HUES6 (cell line): ENCODE results near the gene PODN.

Experiments
- H3K27ac ChIP-seq: 2 replicates; pipeline ENCODE4 v1.7.0; 2013; ENCODE audit warnings: low read depth, mild to moderate bottlenecking, low read length, inconsistent platforms
- H3K27me3 ChIP-seq: 2 replicates; pipeline ENCODE4 v1.6.1; 2013; ENCODE audit warnings: low read length; ENCODE audit not compliant: control insufficient read depth, insufficient read depth
- H3K36me3 ChIP-seq: 2 replicates; pipeline ENCODE4 v1.6.1; 2013; ENCODE audit warnings: low read length; ENCODE audit not compliant: control insufficient read depth, insufficient read depth
- H3K4me1 ChIP-seq: 2 replicates; pipeline ENCODE4 v1.6.1; 2013; ENCODE audit warnings: low read length; ENCODE audit not compliant: control insufficient read depth, insufficient read depth
- H3K4me3 ChIP-seq: 2 replicates; pipeline ENCODE4 v1.5.1; 2013; ENCODE audit warnings: low read depth, low read length
- H3K9ac ChIP-seq: one replicate; pipeline ENCODE4 v1.6.1; 2013; ENCODE audit warnings: mild to moderate bottlenecking, low read length
- H3K9me3 ChIP-seq: 2 replicates; pipeline ENCODE4 v1.6.1; 2013; ENCODE audit warnings: low read depth, low read length; ENCODE audit not compliant: control insufficient read depth, insufficient read depth

PODN gene

DNA sequence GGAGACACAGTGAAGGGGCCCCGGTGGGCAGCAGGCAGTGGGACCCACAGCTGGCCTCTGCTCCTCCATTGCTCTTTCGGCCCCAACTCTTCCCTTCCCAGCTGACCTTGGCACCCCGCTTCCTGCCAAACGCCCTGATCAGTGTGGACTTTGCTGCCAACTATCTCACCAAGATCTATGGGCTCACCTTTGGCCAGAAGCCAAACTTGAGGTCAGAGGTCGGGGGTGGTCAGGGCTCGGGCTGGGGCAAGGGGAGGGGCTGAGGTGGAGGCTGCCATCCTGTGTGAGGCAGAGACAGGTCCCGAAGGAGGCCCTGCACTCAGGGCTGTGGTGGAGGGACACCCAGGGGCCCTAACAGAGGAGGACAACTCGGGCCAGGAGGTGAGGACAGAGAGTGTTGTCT lies 13.7 kb downstream of the PODN start:
- Histone ChIP-seq H3K9ac (no peak overlapping the region), H3K4me1 (no peaks in the 10 kb centered on the region), H3K9me3 (no peaks in the 10 kb centered on the region), H3K36me3 (no peaks in the 10 kb centered on the region), H3K27me3 (no peaks in the 10 kb centered on the region; the same call in 1 of the 2 replicates), H3K4me3 (no peak overlapping the region), H3K27ac (no peak overlapping the region)

DNA sequence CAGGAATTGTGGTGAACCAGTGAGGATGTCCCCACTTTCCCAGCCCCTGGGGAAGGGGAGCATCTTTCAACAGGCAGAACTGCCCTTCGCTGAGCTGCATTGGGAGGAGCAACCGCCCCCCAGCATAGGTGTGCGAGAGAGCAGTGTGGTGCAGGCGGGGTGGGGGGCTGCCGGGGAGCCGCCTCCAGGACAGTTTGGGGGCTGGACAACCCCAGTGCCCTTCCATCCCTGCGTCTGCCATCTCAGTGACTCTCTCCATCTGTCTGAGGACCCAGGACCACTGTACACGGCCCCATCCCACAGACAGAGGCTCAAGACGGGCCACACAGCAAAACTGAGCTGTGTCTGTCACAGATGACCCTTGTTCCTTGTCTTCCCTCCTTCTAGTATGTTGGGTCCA lies 14.2 kb downstream of the PODN start:
- no peak overlapping the region for H3K4me3 ChIP-seq
- no peak overlapping the region for H3K27ac ChIP-seq
- H3K9ac ChIP-seq: no peak overlapping the region
- H3K4me1 ChIP-seq: no peaks in the 10 kb centered on the region
- H3K36me3 ChIP-seq: no peaks in the 10 kb centered on the region
- H3K27me3 ChIP-seq: no peaks in the 10 kb centered on the region; the same call in 1 of the 2 replicates
- H3K9me3 ChIP-seq: no peaks in the 10 kb centered on the region

DNA sequence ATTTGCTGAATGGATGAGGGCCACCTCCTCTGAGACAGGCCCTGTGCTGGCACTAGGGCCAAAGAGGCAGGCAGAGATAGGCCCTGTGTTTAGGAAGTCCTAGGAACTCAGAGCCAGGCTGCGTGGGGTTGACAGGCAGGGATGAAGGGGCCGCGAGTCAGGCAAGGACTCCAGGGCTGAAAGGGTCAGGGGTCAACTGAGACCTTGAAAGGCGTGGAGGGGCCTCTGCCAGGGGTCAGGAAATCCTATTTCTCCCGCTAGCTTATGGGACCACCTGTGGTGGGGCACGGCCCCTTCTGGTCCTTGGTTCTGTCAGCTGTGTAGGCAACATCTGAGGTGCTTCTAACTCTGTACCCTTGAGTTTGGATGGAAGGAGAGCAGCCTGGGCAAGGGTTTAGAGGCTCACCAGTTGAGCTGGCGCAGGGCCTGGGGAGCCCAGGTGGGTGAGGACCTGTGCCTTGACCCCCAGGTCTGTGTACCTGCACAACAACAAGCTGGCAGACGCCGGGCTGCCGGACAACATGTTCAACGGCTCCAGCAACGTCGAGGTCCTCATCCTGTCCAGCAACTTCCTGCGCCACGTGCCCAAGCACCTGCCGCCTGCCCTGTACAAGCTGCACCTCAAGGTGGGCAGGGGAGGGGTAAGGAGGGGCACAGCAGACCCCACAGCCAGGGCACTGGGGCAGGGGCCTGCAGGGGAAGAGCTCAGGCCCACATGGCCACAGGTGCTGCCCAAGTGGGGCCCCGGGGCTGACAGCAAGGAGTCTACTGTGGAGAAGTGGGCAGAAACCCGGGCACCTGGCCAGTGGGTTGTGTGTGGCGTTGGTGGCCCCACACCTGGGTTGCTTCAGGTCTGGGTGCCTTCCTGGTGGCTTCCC lies 14.9 kb downstream of the PODN start:
- Histone ChIP-seq H3K9ac (no peak overlapping the region), H3K4me1 (peaks cover 7% of the 10 kb centered on the region), H3K27me3 (no peaks in the 10 kb centered on the region; the same call in 1 of the 2 replicates), H3K27ac (no peak overlapping the region), H3K4me3 (no peak overlapping the region), H3K9me3 (no peaks in the 10 kb centered on the region), H3K36me3 (no peaks in the 10 kb centered on the region)

DNA sequence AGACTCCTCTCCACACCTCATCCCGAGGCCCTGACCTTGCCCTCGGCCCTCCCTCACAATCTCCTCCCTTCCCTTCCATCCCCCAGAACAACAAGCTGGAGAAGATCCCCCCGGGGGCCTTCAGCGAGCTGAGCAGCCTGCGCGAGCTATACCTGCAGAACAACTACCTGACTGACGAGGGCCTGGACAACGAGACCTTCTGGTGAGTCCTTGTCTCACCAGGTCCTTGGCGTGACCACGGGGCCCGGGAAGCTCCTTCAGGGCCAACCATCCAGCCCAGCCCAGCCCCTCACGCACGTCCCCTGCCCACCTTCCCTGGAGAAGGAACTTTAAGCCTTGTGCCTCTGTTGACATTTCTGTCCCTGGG lies 15.6 kb downstream of the PODN start:
- Histone ChIP-seq H3K27ac (no peak overlapping the region), H3K4me3 (no peak overlapping the region), H3K9ac (no peak overlapping the region), H3K9me3 (no peaks in the 10 kb centered on the region), H3K4me1 (peaks cover 11% of the 10 kb centered on the region), H3K27me3 (no peaks in the 10 kb centered on the region; the same call in 1 of the 2 replicates), H3K36me3 (no peaks in the 10 kb centered on the region)

DNA sequence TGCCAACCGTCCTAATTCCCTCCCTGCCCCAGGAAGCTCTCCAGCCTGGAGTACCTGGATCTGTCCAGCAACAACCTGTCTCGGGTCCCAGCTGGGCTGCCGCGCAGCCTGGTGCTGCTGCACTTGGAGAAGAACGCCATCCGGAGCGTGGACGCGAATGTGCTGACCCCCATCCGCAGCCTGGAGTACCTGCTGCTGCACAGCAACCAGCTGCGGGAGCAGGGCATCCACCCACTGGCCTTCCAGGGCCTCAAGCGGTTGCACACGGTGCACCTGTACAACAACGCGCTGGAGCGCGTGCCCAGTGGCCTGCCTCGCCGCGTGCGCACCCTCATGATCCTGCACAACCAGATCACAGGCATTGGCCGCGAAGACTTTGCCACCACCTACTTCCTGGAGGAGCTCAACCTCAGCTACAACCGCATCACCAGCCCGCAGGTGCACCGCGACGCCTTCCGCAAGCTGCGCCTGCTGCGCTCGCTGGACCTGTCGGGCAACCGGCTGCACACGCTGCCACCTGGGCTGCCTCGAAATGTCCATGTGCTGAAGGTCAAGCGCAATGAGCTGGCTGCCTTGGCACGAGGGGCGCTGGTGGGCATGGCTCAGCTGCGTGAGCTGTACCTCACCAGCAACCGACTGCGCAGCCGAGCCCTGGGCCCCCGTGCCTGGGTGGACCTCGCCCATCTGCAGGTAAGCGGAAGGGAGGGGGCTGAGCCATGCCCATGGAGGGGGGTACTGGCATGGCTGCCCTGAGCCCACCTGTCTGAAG lies 16.5 kb downstream of the PODN start:
- H3K4me1 ChIP-seq: peaks cover 11% of the 10 kb centered on the region
- no peaks in the 10 kb centered on the region for H3K9me3 ChIP-seq
- no peak overlapping the region for H3K27ac ChIP-seq
- no peak overlapping the region for H3K4me3 ChIP-seq
- no peak overlapping the region for H3K9ac ChIP-seq
- H3K27me3 ChIP-seq: no peaks in the 10 kb centered on the region; the same call in 1 of the 2 replicates
- H3K36me3 ChIP-seq: no peaks in the 10 kb centered on the region

DNA sequence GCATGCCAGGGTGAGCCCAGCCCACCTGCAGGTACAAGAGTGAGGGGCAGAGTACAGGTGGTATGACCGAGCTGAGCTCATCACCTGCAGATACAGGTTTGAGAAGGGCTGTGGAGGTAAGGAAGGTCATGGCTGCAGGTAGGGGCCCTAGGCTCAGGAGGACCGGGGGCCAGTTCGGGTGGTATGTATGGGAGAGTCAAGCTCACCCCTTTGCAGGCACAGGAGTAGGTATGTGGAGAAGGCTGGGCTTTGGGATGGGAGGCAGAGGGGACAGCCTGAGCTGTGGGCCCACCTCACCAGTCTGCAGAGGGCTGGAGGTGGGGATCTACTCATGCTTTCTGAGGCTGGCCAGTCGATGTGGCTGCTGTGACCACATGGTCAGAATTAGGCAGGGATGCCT lies 17.2 kb downstream of the PODN start:
- Histone ChIP-seq H3K4me3 (no peak overlapping the region), H3K27me3 (no peaks in the 10 kb centered on the region; the same call in 1 of the 2 replicates), H3K4me1 (peaks cover 11% of the 10 kb centered on the region), H3K9me3 (no peaks in the 10 kb centered on the region), H3K9ac (no peak overlapping the region), H3K36me3 (no peaks in the 10 kb centered on the region), H3K27ac (no peak overlapping the region)

DNA sequence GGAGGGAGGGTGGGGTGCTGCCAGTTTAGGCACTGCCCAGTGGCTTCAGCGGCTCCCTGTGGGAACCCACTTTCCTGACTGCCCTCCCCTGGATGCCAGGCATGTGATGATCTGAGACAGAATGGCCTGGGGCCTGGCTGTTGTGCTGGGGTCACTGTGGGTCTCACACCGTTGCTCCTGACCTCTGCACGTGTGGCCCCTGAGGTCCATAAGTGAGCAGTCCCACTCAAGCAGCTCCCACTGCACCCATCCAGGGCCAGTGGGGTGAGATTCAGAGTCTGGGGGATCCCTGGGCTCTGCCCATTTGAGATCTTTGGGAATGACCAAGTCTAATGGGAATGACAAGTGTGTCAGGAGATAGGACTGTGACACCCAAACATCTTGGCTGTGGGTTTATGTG lies 18.0 kb downstream of the PODN start:
- Histone ChIP-seq H3K36me3 (no peaks in the 10 kb centered on the region), H3K9ac (no peak overlapping the region), H3K9me3 (no peaks in the 10 kb centered on the region), H3K27ac (no peak overlapping the region), H3K4me1 (peaks cover 11% of the 10 kb centered on the region), H3K4me3 (no peak overlapping the region), H3K27me3 (no peaks in the 10 kb centered on the region; the same call in 1 of the 2 replicates)

DNA sequence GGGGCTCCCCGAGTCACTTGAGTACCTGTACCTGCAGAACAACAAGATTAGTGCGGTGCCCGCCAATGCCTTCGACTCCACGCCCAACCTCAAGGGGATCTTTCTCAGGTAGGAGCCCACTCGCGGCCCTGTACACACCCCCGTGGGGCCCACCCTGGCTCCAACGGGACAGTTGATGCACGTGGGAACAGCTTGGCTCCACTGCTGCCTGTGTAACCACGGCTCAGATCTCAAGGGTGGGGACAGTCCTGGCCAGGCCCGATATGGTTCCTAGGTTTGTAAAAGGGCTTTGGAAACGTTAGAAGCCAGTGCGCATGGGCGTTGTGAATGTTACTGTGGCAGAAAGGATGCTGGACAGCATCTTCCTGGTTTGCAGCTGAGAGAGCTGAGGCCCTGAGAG lies 18.8 kb downstream of the PODN start:
- Histone ChIP-seq H3K27me3 (no peaks in the 10 kb centered on the region; the same call in 1 of the 2 replicates), H3K4me3 (no peak overlapping the region), H3K9ac (no peak overlapping the region), H3K36me3 (no peaks in the 10 kb centered on the region), H3K27ac (no peak overlapping the region), H3K9me3 (no peaks in the 10 kb centered on the region), H3K4me1 (peaks cover 11% of the 10 kb centered on the region)

DNA sequence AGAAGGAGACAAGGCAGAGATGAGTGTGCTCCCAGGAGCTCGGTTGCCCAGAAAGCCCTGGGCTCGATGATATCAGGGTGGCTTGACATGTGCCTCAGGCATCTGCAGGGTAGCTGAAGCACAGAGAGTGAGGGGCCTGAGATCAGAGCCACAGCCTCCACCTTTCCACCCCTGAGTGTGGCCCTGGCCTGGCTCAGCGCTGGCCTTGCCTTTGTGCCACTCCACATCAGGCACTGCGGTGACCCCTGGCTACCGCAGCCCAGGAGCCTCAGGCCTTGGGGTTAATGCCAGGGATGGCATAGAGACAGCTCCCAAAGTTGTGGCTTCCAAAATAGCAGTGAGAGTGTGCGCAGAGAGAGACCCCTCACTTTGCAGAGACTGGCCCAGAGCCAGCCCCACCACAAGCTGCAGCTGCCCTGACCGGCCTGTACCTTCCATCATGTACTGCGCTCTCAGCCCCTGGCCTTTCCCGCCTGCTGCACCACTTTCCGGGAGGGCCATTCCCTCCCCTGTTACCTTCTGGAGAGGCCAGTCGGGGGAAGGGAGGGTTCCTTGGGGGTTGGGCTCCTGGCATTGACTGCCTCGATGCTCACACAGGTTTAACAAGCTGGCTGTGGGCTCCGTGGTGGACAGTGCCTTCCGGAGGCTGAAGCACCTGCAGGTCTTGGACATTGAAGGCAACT lies 19.5 kb downstream of the PODN start:
- Histone ChIP-seq H3K9ac (no peak overlapping the region), H3K27ac (no peak overlapping the region), H3K36me3 (no peaks in the 10 kb centered on the region), H3K27me3 (no peaks in the 10 kb centered on the region; the same call in 1 of the 2 replicates), H3K4me1 (peaks cover 11% of the 10 kb centered on the region), H3K4me3 (no peak overlapping the region), H3K9me3 (no peaks in the 10 kb centered on the region)

DNA sequence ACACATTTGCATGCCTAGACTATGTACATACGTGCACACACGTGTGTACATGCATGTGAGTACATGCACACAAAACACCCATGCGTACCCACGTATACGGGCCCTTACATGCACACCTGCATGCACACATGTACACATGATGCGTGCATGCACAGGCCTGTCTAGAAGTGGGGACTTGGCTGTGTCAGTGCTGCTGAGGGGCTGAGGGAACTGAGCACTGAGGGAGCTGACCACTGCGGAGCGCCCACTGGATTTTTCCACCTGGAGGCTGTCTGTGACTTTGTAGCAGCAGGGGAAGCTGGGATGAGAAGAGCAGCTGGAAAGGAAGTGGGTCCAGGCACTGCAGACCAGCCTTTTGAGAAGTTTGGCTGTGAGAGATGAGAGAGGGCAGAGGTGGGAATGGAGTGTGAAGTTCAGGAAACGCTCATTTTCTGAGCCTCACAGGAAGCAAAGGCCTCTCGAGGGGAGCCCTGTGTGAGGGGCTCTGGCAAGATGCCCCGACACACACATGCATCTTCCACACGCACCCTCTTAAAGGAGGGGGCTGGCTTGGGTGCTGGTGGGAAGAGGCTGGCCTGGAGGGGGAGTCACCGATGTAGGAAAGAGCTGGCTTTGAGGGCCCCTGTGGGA lies 20.9 kb downstream of the PODN start:
- no peaks in the 10 kb centered on the region for H3K9me3 ChIP-seq
- H3K4me3 ChIP-seq: no peak overlapping the region
- H3K4me1 ChIP-seq: peaks cover 16% of the 10 kb centered on the region
- no peaks in the 10 kb centered on the region for H3K36me3 ChIP-seq
- no peak overlapping the region for H3K27ac ChIP-seq
- no peaks in the 10 kb centered on the region; the same call in 1 of the 2 replicates for H3K27me3 ChIP-seq
- no peak overlapping the region for H3K9ac ChIP-seq
